GM23248 (cell line): ENCODE results near the gene SELL.

Source experiments
- EZH2 ChIP-seq: fragments of 200-600 bp; sonication (generic); IDR thresholded peaks from 2 replicates; pipeline ENCODE4 v1.6.1; 2018; ENCODE audit warnings: antibody characterized with exemption, mild to moderate bottlenecking; ENCODE audit not compliant: insufficient read depth, poor library complexity, severe bottlenecking
- EZH2phosphoT487 ChIP-seq: fragments of 200-600 bp; sonication (generic); IDR thresholded peaks from 2 replicates; pipeline ENCODE4 v1.6.1; 2018; ENCODE audit warnings: antibody characterized with exemption, moderate library complexity, mild to moderate bottlenecking, low read depth; ENCODE audit not compliant: insufficient read depth

GRCh38 chr1:169670836-169671235, 40.6 kb downstream of the SELL start:
- no peak for TF ChIP-seq EZH2
- no peak for TF ChIP-seq EZH2phosphoT487
